Activated CD4-positive, alpha-beta T cell treated with anti-CD3 and anti-CD28 coated beads, Interleukin-2, amount 50 U/mL, for 24 hours (primary cell): ENCODE results near the gene MINDY4.
"Not testable (repeated sequence)": the region's sequence is repeated elsewhere in the genome, so short reads cannot be mapped to it uniquely, and the experiment has no call there.

Experiments
- DNase-seq, 2 donors: peaks; one replicate each; pipeline ENCODE4 v3.0.0-alpha.2; 2020; ENCODE audit warnings: low read depth in 1 of 2, low spot score in 1 of 2

MINDY4 gene

DNA sequence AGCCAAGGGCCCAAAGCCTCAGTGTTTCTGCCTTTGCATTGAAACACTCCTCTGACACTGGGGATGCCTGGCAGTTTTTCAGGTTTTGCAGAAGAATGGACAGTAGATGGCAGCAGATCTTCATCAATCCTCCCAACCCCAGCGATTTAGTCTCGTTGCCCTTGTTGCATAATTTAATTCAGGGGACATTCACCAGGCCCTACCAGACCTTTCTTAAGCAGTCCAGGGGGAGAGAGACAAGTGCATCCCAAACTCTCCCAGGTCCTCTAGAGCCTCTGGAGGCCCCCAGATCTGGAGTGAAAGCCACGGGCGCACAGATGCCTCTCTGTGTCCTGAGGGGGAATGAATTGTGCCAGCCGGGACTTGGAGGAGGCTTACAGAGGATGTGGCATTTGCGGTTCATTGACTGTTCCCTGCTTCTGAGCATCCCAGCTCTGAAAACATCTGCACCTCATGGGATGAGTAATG is 29.6 kb downstream of the MINDY4 start:
- DNase-seq: peak in 1 of 2 donors; percentile 12

DNA sequence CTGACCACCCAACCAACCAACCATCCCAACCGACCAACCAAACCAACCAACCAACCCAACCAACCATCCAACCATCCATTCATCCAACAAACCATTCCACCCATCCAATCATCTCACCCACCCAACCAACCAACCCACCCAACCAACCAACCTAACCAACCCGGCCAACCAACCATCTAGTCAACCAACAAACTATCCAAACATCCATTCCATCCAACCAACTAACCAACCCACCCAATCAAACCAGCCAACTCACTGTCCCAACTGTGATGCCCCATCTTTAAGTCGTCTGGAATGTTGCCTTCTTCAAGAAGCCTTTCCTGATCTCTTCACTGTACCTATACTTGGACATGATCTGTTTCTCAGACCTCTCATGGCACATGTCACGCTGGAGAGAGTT is 31.6 kb downstream of the MINDY4 start:
- no peak for DNase-seq

DNA sequence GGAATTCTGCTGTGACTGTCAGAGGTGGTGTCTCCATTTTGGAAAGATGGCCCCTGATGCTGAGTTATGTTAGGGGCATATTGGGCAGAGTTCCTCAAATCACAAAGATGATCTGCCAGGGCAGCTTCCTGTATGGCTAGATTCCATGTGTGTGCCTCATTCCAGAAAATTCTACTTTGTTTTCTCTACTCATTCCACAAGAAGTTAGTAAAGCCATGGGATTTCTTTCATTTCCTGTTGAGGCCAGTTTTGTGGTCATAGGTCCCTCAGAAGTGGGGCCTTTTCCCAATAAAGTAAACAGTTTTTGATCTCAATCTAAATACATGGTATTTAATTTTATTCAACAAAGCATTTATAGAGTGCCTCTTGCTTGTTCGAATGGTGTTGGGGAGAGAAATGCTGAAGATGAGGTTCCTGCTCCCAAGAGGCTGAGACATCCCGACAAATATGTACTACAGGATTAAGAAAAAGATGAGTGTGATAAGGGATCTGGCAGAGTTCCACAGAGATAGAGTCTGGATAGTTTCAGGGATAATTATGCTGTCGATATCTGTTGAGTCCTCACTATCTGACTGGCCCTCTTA is 33.0 kb downstream of the MINDY4 start:
- no peak for DNase-seq

DNA sequence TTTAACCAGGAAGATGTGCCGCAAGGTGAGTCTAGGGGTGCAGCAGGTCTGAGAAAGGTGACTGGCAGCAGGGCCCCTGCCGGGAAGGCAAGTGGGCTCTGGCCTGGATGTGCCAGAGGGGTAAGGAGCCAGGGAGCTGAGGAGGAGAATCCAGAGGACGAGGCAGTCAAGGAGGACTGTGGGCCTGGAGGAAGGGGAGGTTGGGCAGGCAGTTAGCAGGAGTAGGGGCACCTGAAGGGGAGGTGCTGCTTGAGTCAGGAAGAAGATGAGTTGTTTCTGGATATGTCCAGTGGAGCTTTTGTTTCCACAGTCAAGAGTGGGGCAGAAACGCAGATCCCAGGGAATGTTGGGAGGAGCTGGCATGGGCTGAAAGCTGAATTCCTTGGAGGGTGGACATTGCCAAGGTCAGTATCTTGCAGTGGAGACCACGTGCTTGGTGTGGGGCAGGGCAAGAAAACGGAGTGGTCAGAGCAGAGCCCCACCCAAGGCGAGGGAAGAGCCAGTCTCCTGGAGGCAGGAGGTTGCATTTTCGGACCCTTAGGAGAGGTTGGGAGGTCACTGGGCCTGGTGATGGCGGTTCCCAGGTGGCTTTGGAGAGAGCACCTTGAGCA is 34.0 kb downstream of the MINDY4 start:
- DNase-seq: no peak

DNA sequence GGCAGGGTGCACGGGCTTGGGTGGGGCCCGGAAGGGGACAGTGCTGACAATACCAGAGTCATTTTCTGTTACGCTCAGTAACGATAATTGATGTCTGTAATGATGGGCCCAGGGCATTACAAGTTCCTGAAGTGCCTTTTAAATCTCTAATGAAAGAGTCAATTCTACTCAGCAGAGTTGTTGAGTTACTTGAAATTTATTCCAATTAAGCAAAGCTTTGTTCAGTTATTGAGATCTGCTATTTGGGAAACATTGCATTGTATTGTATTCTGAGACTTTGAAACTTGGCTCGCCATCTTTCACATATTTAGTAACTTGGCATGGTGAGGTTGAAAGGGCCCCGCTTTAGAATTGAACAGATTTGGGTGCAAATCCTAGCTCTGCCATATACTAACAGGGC is 34.7 kb downstream of the MINDY4 start:
- DNase-seq: no peak

DNA sequence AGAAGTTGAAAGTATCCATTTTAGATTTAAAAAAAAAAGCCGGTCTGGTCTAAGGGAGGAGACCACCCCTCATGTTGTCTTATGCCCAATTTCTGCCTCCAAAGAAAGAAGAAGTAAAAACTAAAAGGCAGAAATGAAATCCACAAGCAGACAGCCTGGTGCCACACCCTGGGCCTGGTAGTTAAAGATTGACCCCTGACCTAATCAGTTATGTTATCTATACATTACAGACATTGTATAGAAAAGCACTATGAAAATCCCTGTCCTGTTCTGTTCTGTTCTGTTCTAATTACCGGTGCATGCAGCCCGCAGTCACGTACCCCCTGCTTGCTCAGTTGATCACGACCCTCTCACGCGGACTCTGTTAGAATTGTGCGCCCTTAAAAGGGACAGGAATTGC is 36.3 kb downstream of the MINDY4 start:
- not testable (repeated sequence) for DNase-seq

DNA sequence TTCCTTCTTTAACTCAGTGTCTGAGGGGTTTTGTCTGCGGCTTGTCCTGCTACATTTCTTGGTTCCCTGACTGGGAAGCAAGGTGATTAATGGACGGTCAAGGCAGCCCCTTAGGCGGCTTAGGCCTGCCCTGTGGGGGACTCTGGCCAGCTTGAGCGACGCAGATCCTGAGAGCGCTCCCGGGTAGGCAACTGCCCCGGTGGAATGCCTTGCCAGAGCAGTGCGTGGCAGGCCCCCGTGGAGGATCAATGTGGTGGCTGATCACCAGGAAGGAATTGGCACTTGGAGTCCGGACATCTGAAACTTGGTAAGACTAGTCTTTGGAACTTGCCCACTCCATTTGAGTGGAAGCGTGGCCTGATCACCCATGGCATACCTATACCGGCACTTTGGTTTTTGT is 36.7 kb downstream of the MINDY4 start:
- not testable (repeated sequence) for DNase-seq

GRCh38 chr7:30810986-30811385 is 39.8 kb downstream of the MINDY4 start:
- no peak for DNase-seq

- DNase-seq: no peak
Measured at GRCh38 chr7:30812676-30813075, 41.5 kb downstream of the MINDY4 start.

GRCh38 chr7:30813466-30813865 is 42.2 kb downstream of the MINDY4 start:
- no peak for DNase-seq

GRCh38 chr7:30814700-30815387 is 43.6 kb downstream of the MINDY4 start:
- DNase-seq: no peak

- DNase-seq: no peak
Measured at GRCh38 chr7:30815388-30815854, 44.2 kb downstream of the MINDY4 start.

DNA sequence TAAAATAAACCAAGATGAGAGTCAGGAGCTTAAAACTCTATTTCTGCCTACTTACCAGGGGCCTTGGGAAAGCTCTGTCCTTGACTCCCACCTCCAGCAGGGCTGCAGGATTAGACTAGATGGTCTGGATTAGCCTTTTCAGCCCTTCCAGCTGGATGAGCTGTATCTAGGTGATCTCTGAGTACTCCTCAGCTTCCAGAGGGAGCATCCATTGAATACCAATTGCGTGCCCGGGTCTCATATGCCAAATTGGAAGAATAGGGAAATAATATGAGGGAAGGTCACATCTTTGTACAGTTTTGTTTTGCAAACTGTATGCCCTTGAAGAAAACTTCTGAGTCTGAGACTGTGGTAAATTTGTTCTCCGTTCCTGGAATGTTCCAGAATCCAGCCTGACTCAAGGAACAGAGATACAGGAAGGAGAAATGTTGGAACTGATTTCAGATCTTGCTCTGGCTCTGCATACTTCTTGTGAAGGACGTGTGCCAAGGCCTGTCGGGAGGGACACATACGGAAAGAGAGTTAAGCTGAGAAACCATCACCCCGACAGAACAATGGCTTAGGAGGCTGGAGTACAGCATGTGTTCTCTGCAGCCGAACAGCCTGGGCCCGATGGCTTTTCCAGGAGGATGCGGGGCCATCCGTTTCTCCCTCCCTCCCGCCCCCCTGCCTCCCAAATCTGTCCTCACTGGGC is 44.9 kb downstream of the MINDY4 start:
- no peak for DNase-seq

DNA sequence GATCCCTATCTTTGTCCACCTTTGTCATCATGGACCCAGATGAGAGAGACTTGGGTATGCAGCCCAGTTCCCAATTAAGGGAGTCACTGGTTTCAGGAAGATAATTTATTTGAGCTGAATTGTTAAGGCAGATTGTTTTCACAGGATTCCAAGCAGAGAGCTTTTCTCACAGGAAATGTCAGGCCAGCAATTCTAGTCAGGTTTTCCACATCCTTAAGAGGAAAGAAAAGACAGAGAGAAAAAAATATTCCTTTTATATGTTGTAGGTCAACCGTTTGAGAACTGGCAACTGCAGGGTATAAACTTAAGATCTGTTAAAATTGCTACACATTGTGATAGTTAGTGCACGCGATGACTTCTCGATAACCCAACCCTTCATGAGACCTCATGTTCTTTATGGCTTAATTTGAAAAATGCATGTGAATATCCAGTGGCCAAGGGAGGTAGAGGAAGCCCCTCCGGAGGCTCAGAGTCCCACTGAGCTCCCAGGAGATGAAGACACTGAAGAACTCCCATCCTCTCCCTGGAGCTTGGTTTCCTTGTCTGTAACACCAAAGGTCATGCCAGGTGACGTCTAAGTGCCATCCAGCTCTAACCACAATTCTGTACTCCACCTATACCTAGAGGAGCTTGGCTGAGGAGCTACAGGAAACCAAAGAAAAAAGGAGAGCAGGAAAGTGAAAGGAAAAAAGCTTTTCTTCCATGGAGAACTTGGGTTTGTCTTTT is 45.6 kb downstream of the MINDY4 start:
- no peak for DNase-seq

- DNase-seq: no peak
Measured at GRCh38 chr7:30817371-30817767, 46.2 kb downstream of the MINDY4 start.

DNA sequence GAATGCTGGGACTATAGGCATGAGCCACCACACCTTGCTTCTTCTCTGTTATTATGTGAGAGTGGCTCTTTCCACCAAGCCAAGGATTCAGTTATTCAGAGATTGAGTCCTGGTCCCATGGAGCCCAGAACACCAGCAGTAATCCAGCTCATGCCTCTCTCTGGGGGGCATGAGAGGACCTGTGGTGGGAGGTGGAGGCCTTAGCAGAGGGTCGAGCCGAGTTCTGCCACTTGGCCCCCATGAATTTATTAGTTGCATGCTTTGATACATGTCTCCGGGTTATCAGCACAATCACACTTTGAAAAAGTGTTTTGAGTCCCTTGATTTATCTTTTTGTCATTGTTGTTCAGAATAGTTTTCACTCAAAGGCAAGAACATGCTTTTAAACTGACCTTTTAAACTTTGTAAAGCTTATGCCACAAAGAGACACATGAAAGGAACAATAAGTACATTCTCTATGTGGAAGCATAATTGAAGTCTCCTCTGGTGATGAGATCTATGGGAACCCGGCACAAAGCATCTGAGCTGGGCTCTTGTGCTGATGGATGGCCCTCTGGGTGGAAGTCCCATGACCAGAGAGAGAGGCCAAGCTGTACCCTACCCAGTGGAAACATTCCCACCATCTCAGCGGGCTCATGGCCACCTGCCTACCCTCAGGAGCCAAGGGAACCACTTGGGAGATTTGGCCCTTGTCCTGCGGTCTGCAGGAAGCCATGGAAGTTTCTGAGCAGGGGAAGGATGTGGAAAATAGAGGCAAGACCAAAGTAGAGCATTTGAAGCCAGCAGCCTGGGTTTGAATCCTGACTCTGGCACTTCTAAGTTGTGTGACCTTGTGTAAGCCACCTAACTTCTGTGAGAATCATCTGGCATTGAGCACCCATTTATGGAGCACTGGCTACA is 53.9 kb downstream of the MINDY4 start:
- DNase-seq: no peak

GRCh38 chr7:30826181-30826580 is 55.0 kb downstream of the MINDY4 start:
- DNase-seq: no peak

GRCh38 chr7:30828591-30828990 is 57.4 kb downstream of the MINDY4 start:
- no peak for DNase-seq

- no peak for DNase-seq
Measured at GRCh38 chr7:30829471-30829870, 58.3 kb downstream of the MINDY4 start.

GRCh38 chr7:30831227-30831626 is 60.0 kb downstream of the MINDY4 start:
- no peak for DNase-seq
